Prostate gland (tissue), 2 donors: ENCODE measurements around the gene GLRA3.
"Not testable (repeated sequence)": the region's sequence is repeated elsewhere in the genome, so short reads cannot be mapped to it uniquely, and the experiment has no call there.

Source experiments
- CTCF ChIP-seq, 4 experiments: fragments of 200-600 bp in 2 of 4; fragments of 450-650 bp in 2 of 4; sonication (generic) in 2 of 4; IDR thresholded peaks; 1 replicate in 3 of 4; 2 replicates in 1 of 4; pipeline ENCODE4 v1.5.1; 2016 to 2019; ENCODE audit warnings: antibody characterized with exemption in 4 of 4, mild to moderate bottlenecking in 2 of 4, moderate library complexity in 2 of 4
- POLR2A ChIP-seq: fragments of 450-650 bp; IDR thresholded peaks from one replicate; pipeline ENCODE4 v1.6.1; 2016; ENCODE audit warnings: antibody characterized with exemption, mild to moderate bottlenecking
- POLR2AphosphoS5 ChIP-seq: sonication (generic); formaldehyde crosslinking; IDR thresholded peaks from one replicate; pipeline ENCODE4 v1.6.1; 2017; ENCODE audit warnings: antibody characterized with exemption

- not testable (repeated sequence) for TF ChIP-seq CTCF (IDR thresholded peaks at IDR 0.05); POLR2A; POLR2AphosphoS5
These were observed 199.1 kb downstream of the GLRA3 start for GRCh38 chr4:174629907-174630450.
